CD14-positive monocyte (primary cell): ENCODE measurements around the gene NDUFA8. TPM values are rescaled to one million over a fixed set of nuclear protein-coding genes. Genes with fewer than 3 reads are reported as not detected.
A peak's percentile ranks its signal among the peaks of the same experiment; 100 is the strongest.

Experiments
- DNase-seq, 3 donors: peaks; one replicate each; pipeline ENCODE4 v3.0.0-alpha.2; 2011 to 2022
- H2AFZ ChIP-seq: 2 replicates; pipeline ENCODE4 v1.6.0; 2012; ENCODE audit warnings: mild to moderate bottlenecking, low read depth, low read length, inconsistent platforms; ENCODE audit not compliant: insufficient read depth, poor library complexity, severe bottlenecking
- H3K27ac ChIP-seq, 2 donors: 1 replicate in 1 of 2; 2 replicates in 1 of 2; pipeline ENCODE4 v1.5.1; 2012 to 2013; ENCODE audit warnings: low read length in 2 of 2, control low read depth in 1 of 2, inconsistent platforms in 1 of 2, low read depth in 1 of 2, mild to moderate bottlenecking in 1 of 2
- H3K27me3 ChIP-seq, 2 donors: one replicate each; pipeline versions ENCODE4 v1.6.0 to v1.6.1; 2011 to 2013; ENCODE audit warnings: low read length in 2 of 2; ENCODE audit not compliant: control insufficient read depth in 2 of 2, insufficient read depth in 2 of 2
- H3K36me3 ChIP-seq, 2 donors: replicated peaks in 1 of 2; 1 replicate in 1 of 2; 2 replicates in 1 of 2; pipeline versions ENCODE4 v1.5.1 to v1.6.1; 2012 to 2013; ENCODE audit warnings: low read length in 2 of 2, control low read depth in 1 of 2, inconsistent platforms in 1 of 2, mild to moderate bottlenecking in 1 of 2; ENCODE audit not compliant: insufficient read depth in 2 of 2, control insufficient read depth in 1 of 2
- H3K4me1 ChIP-seq, 2 donors: 1 replicate in 1 of 2; 2 replicates in 1 of 2; pipeline versions ENCODE4 v1.5.1 to v1.6.1; 2012 to 2013; ENCODE audit warnings: low read length in 2 of 2, control low read depth in 1 of 2, inconsistent platforms in 1 of 2, mild to moderate bottlenecking in 1 of 2, moderate library complexity in 1 of 2; ENCODE audit not compliant: insufficient read depth in 2 of 2, control insufficient read depth in 1 of 2
- H3K4me2 ChIP-seq: replicated peaks from 2 replicates; pipeline ENCODE3; 2012; ENCODE audit warnings: low read length, moderate library complexity, mild to moderate bottlenecking; ENCODE audit not compliant: poor library complexity, severe bottlenecking; ENCODE audit errors: extremely low read depth
- H3K4me3 ChIP-seq, 3 experiments: fragments of 200-600 bp in 1 of 3; sonication (generic) in 1 of 3; replicated peaks in 1 of 3; 1 replicate in 2 of 3; 2 replicates in 1 of 3; pipeline ENCODE4 v1.5.1; 2011 to 2013; ENCODE audit warnings: low read length in 3 of 3, mild to moderate bottlenecking in 3 of 3, control low read depth in 2 of 3, low read depth in 2 of 3, inconsistent platforms in 1 of 3, moderate library complexity in 1 of 3
- H3K79me2 ChIP-seq: 2 replicates; pipeline ENCODE4 v1.6.0; 2012; ENCODE audit warnings: mild to moderate bottlenecking, control low read depth, inconsistent platforms, low read length, moderate library complexity; ENCODE audit not compliant: insufficient read depth
- H3K9ac ChIP-seq: 2 replicates; pipeline ENCODE4 v1.6.0; 2017; ENCODE audit warnings: low read length, mild to moderate bottlenecking; ENCODE audit not compliant: insufficient read depth, poor library complexity, severe bottlenecking
- H3K9me3 ChIP-seq, 2 donors: replicated peaks in 1 of 2; 1 replicate in 1 of 2; 2 replicates in 1 of 2; pipeline versions ENCODE4 v1.5.1 to v1.6.1; 2012 to 2013; ENCODE audit warnings: low read length in 2 of 2, control low read depth in 1 of 2; ENCODE audit not compliant: control insufficient read depth in 1 of 2, insufficient read depth in 1 of 2
- H4K20me1 ChIP-seq: 2 replicates; pipeline ENCODE4 v1.6.0; 2012; ENCODE audit warnings: mild to moderate bottlenecking, low read length, control low read depth, moderate library complexity; ENCODE audit not compliant: insufficient read depth
- H3K27ac Mint-ChIP-seq, 7 donors: one replicate each; pipeline ENCODE4 v1.8.0; 2020; ENCODE audit warnings: mild to moderate bottlenecking in 7 of 7, mixed read lengths in 7 of 7, moderate library complexity in 6 of 7, inconsistent platforms in 2 of 7
- H3K27me3 Mint-ChIP-seq, 3 donors: one replicate each; pipeline ENCODE4 v1.8.0; 2021 to 2022; ENCODE audit warnings: low read depth in 3 of 3, mild to moderate bottlenecking in 3 of 3, mixed read lengths in 3 of 3, moderate library complexity in 3 of 3, inconsistent platforms in 1 of 3
- H3K36me3 Mint-ChIP-seq, 2 donors: one replicate each; pipeline ENCODE4 v1.8.0; 2020; ENCODE audit warnings: mixed read lengths in 2 of 2, inconsistent platforms in 1 of 2, mild to moderate bottlenecking in 1 of 2
- H3K4me1 Mint-ChIP-seq: one replicate; pipeline ENCODE4 v1.8.0; 2020; ENCODE audit warnings: mild to moderate bottlenecking, mixed read lengths
- H3K4me3 Mint-ChIP-seq, 2 donors: one replicate each; pipeline ENCODE4 v1.8.0; 2020; ENCODE audit warnings: mild to moderate bottlenecking in 2 of 2, mixed read lengths in 2 of 2, moderate library complexity in 1 of 2
- H3K9me3 Mint-ChIP-seq, 7 donors: one replicate each; pipeline ENCODE4 v1.8.0; 2020 to 2022; ENCODE audit warnings: mixed read lengths in 7 of 7, mild to moderate bottlenecking in 6 of 7, moderate library complexity in 6 of 7, inconsistent platforms in 2 of 7
- CTCF ChIP-seq: fragments of 200-600 bp; IDR thresholded peaks from one replicate; pipeline ENCODE4 v1.8.0; 2022; ENCODE audit warnings: antibody characterized with exemption, mild to moderate bottlenecking
- WGBS: methylation state at CpG from one replicate; pipeline ENCODE4 v1.1.5; 2013; ENCODE audit warnings: missing lambda C conversion rate; ENCODE audit not compliant: insufficient coverage; 5-methylcytosine and 5-hydroxymethylcytosine counted together
- intact Hi-C, 2 donors: fragments of 100-400 bp; cut with micrococcal nuclease; formaldehyde crosslinking; loops; one replicate each; pipeline versions ENCODE4 v1.15.0 to v1.15.1; 2023
- polyA plus RNA-seq, 3 donors: library from polyadenylated mRNA; depleted of rRNA in 1 of 3; unstranded in 2 of 3; stranded (reverse) in 1 of 3; fragments of 300-500 nt in 2 of 3; fragments of >200 nt in 1 of 3; fragmentation: Illumina TruSeq in 2 of 3; gene quantifications; 1 replicate in 2 of 3; 2 replicates in 1 of 3; pipeline ENCODE4 v1.2.3, GENCODE V29; 2012 to 2021

The NDUFA8 gene
- polyA plus RNA-seq, 3 donors = 19.6 to 71.2 (median 63.5) TPM

- TF ChIP-seq CTCF = no peak
- Mint-ChIP-seq H3K4me1 (no peaks in the 10 kb centered on the region), H3K27ac (no peak overlapping the region), H3K4me3 (no peak overlapping the region), H3K9me3 (no peaks in the 10 kb centered on the region), H3K27me3 (peaks cover 0 to 3% (median 3%) of the 10 kb centered on the region in 3 donors), H3K36me3 (no peaks in the 10 kb centered on the region)
- no peak for DNase-seq
- Histone ChIP-seq H3K9ac (no peak overlapping the region), H3K9me3 (no peaks in the 10 kb centered on the region), H3K27ac (no peak overlapping the region), H3K27me3 (no peaks in the 10 kb centered on the region), H3K4me2 (no peak overlapping the region), H3K79me2 (no peaks in the 10 kb centered on the region), H4K20me1 (no peaks in the 10 kb centered on the region), H3K36me3 (no peaks in the 10 kb centered on the region), H2AFZ (no peak overlapping the region), H3K4me3 (no peak overlapping the region), H3K4me1 (no peaks in the 10 kb centered on the region)
- intact Hi-C loops = no loop called here
- WGBS = 39% methylated on average over 3 of the region's 7 CpGs
Observed at GRCh38 chr9:122200960-122201595, 41.5 kb upstream of the NDUFA8 start.

- Histone ChIP-seq H3K27me3 (no peaks in the 10 kb centered on the region), H3K27ac (no peak overlapping the region), H3K4me1 (no peaks in the 10 kb centered on the region), H4K20me1 (no peaks in the 10 kb centered on the region), H3K4me3 (no peak overlapping the region), H3K79me2 (no peaks in the 10 kb centered on the region), H3K9me3 (no peaks in the 10 kb centered on the region), H3K9ac (no peak overlapping the region), H3K36me3 (no peaks in the 10 kb centered on the region), H3K4me2 (no peak overlapping the region), H2AFZ (no peak overlapping the region)
- H3K4me3 Mint-ChIP-seq = no peak overlapping the region
- no peaks in the 10 kb centered on the region for H3K36me3 Mint-ChIP-seq
- no peak for TF ChIP-seq CTCF
- WGBS = 79% methylated on average over 4 of the region's 4 CpGs
- DNase-seq = no peak
- peak overlapping the region in 1 of 7 donors; percentile 63 for H3K27ac Mint-ChIP-seq
- intact Hi-C loops = no loop called here
- H3K27me3 Mint-ChIP-seq = peaks cover 0 to 5% (median 2%) of the 10 kb centered on the region in 3 donors
- H3K9me3 Mint-ChIP-seq = no peaks in the 10 kb centered on the region
- H3K4me1 Mint-ChIP-seq = no peaks in the 10 kb centered on the region
Observed at GRCh38 chr9:122197882-122198281, 38.3 kb upstream of the NDUFA8 start.
